ENCODE measurements around the gene HAND2. TPM values are rescaled to one million over a fixed set of nuclear protein-coding genes. Genes with fewer than 3 reads are reported as not detected.
A peak's percentile ranks its signal among the peaks of the same experiment; 100 is the strongest.

Gene HAND2
- total and polyA plus RNA-seq, 4 donors: 0.20 to 0.21 TPM; not detected in 2

GRCh38 chr4:173504181-173504503, 25.9 kb downstream of the HAND2 start:
- Histone ChIP-seq H3K4me1 (ENCODE audit: control insufficient read depth, insufficient read depth, low read length) (peaks cover 36% of the 10 kb centered on the region), H3K27ac (ENCODE audit: low read depth, low read length) (no peak overlapping the region), H3K36me3 (ENCODE audit: control insufficient read depth, insufficient read depth, low read length) (no peaks in the 10 kb centered on the region), H3K27me3 (ENCODE audit: control insufficient read depth, insufficient read depth, low read length) (peaks cover 100% of the 10 kb centered on the region), H3K4me3 (ENCODE audit: low read depth, low read length) (no peak overlapping the region), H3K9me3 (ENCODE audit: control insufficient read depth, insufficient read depth, low read length) (peaks cover 2% of the 10 kb centered on the region)
- DNase-seq (ENCODE audit: low read depth in 4 of 6, low spot score in 6 of 6): no peak
- WGBS (ENCODE audit: insufficient coverage): 30% methylated on average over 5 of the region's 7 CpGs

GRCh38 chr4:173503330-173504180, 26.5 kb downstream of the HAND2 start:
- Histone ChIP-seq H3K4me3 (ENCODE audit: low read depth, low read length) (no peak overlapping the region), H3K4me1 (ENCODE audit: control insufficient read depth, insufficient read depth, low read length) (peaks cover 31% of the 10 kb centered on the region), H3K9me3 (ENCODE audit: control insufficient read depth, insufficient read depth, low read length) (peaks cover 2% of the 10 kb centered on the region), H3K27ac (ENCODE audit: low read depth, low read length) (no peak overlapping the region), H3K27me3 (ENCODE audit: control insufficient read depth, insufficient read depth, low read length) (peaks cover 100% of the 10 kb centered on the region), H3K36me3 (ENCODE audit: control insufficient read depth, insufficient read depth, low read length) (no peaks in the 10 kb centered on the region)
- WGBS (ENCODE audit: insufficient coverage): 21% methylated on average over 7 of the region's 13 CpGs
- no peak for DNase-seq (ENCODE audit: low read depth in 4 of 6, low spot score in 6 of 6)

GRCh38 chr4:173502282-173502681, 27.7 kb downstream of the HAND2 start:
- H3K36me3 ChIP-seq (ENCODE audit: control insufficient read depth, insufficient read depth, low read length): no peaks in the 10 kb centered on the region
- H3K27me3 ChIP-seq (ENCODE audit: control insufficient read depth, insufficient read depth, low read length): peaks cover 97% of the 10 kb centered on the region
- DNase-seq (ENCODE audit: low read depth in 4 of 6, low spot score in 6 of 6): no peak
- WGBS (ENCODE audit: insufficient coverage): 30% methylated on average over 5 of the region's 5 CpGs
- H3K4me1 ChIP-seq (ENCODE audit: control insufficient read depth, insufficient read depth, low read length): peaks cover 28% of the 10 kb centered on the region
- H3K9me3 ChIP-seq (ENCODE audit: control insufficient read depth, insufficient read depth, low read length): peaks cover 2% of the 10 kb centered on the region
- H3K4me3 ChIP-seq (ENCODE audit: low read depth, low read length): no peak overlapping the region
- no peak overlapping the region for H3K27ac ChIP-seq (ENCODE audit: low read depth, low read length)

GRCh38 chr4:173501592-173502150, 28.4 kb downstream of the HAND2 start:
- 20% methylated on average over 15 of the region's 21 CpGs for WGBS (ENCODE audit: insufficient coverage)
- Histone ChIP-seq H3K4me3 (ENCODE audit: low read depth, low read length) (peak overlapping the region; percentile 41), H3K27me3 (ENCODE audit: control insufficient read depth, insufficient read depth, low read length) (peaks cover 91% of the 10 kb centered on the region), H3K27ac (ENCODE audit: low read depth, low read length) (no peak overlapping the region), H3K9me3 (ENCODE audit: control insufficient read depth, insufficient read depth, low read length) (peaks cover 2% of the 10 kb centered on the region), H3K4me1 (ENCODE audit: control insufficient read depth, insufficient read depth, low read length) (peaks cover 22% of the 10 kb centered on the region), H3K36me3 (ENCODE audit: control insufficient read depth, insufficient read depth, low read length) (no peaks in the 10 kb centered on the region)
- DNase-seq (ENCODE audit: low read depth in 4 of 6, low spot score in 6 of 6): peak in 1 of 6 donors; percentile 17

- Histone ChIP-seq H3K27me3 (ENCODE audit: control insufficient read depth, insufficient read depth, low read length) (peaks cover 85% of the 10 kb centered on the region), H3K9me3 (ENCODE audit: control insufficient read depth, insufficient read depth, low read length) (peaks cover 2% of the 10 kb centered on the region), H3K36me3 (ENCODE audit: control insufficient read depth, insufficient read depth, low read length) (no peaks in the 10 kb centered on the region), H3K4me1 (ENCODE audit: control insufficient read depth, insufficient read depth, low read length) (peaks cover 16% of the 10 kb centered on the region), H3K4me3 (ENCODE audit: low read depth, low read length) (peak overlapping the region; percentile 41), H3K27ac (ENCODE audit: low read depth, low read length) (no peak overlapping the region)
- 8% methylated on average over 46 of the region's 48 CpGs for WGBS (ENCODE audit: insufficient coverage)
- peak in 2 of 6 donors; percentile 60 to 84 for DNase-seq (ENCODE audit: low read depth in 4 of 6, low spot score in 6 of 6)
These were observed 29.0 kb downstream of the HAND2 start for GRCh38 chr4:173500841-173501591.

GRCh38 chr4:173499658-173500535, 30.1 kb downstream of the HAND2 start:
- H3K27ac ChIP-seq (ENCODE audit: low read depth, low read length): no peak overlapping the region
- peaks cover 16% of the 10 kb centered on the region for H3K4me1 ChIP-seq (ENCODE audit: control insufficient read depth, insufficient read depth, low read length)
- H3K4me3 ChIP-seq (ENCODE audit: low read depth, low read length): no peak overlapping the region
- 13% methylated on average over 35 of the region's 38 CpGs for WGBS (ENCODE audit: insufficient coverage)
- H3K9me3 ChIP-seq (ENCODE audit: control insufficient read depth, insufficient read depth, low read length): peaks cover 2% of the 10 kb centered on the region
- H3K27me3 ChIP-seq (ENCODE audit: control insufficient read depth, insufficient read depth, low read length): peaks cover 83% of the 10 kb centered on the region
- no peaks in the 10 kb centered on the region for H3K36me3 ChIP-seq (ENCODE audit: control insufficient read depth, insufficient read depth, low read length)
- no peak for DNase-seq (ENCODE audit: low read depth in 4 of 6, low spot score in 6 of 6)

- DNase-seq (ENCODE audit: low read depth in 4 of 6, low spot score in 6 of 6): no peak
- Histone ChIP-seq H3K27me3 (ENCODE audit: control insufficient read depth, insufficient read depth, low read length) (peaks cover 83% of the 10 kb centered on the region), H3K9me3 (ENCODE audit: control insufficient read depth, insufficient read depth, low read length) (peaks cover 2% of the 10 kb centered on the region), H3K4me3 (ENCODE audit: low read depth, low read length) (no peak overlapping the region), H3K4me1 (ENCODE audit: control insufficient read depth, insufficient read depth, low read length) (peaks cover 23% of the 10 kb centered on the region), H3K27ac (ENCODE audit: low read depth, low read length) (no peak overlapping the region), H3K36me3 (ENCODE audit: control insufficient read depth, insufficient read depth, low read length) (no peaks in the 10 kb centered on the region)
- whole genome bisulfite sequencing (ENCODE audit: insufficient coverage): 100% methylated on average over 1 of the region's 3 CpGs
These were observed 31.3 kb downstream of the HAND2 start for GRCh38 chr4:173498771-173499170.

GRCh38 chr4:173498023-173498422, 32.0 kb downstream of the HAND2 start:
- H3K36me3 ChIP-seq (ENCODE audit: control insufficient read depth, insufficient read depth, low read length): no peaks in the 10 kb centered on the region
- peaks cover 23% of the 10 kb centered on the region for H3K4me1 ChIP-seq (ENCODE audit: control insufficient read depth, insufficient read depth, low read length)
- H3K27me3 ChIP-seq (ENCODE audit: control insufficient read depth, insufficient read depth, low read length): peaks cover 82% of the 10 kb centered on the region
- no peak overlapping the region for H3K4me3 ChIP-seq (ENCODE audit: low read depth, low read length)
- no CpG with 5 or more reads among the region's 1 CpG for WGBS (ENCODE audit: insufficient coverage)
- H3K27ac ChIP-seq (ENCODE audit: low read depth, low read length): no peak overlapping the region
- DNase-seq (ENCODE audit: low read depth in 4 of 6, low spot score in 6 of 6): no peak
- peaks cover 2% of the 10 kb centered on the region for H3K9me3 ChIP-seq (ENCODE audit: control insufficient read depth, insufficient read depth, low read length)

All from spinal cord (tissue), 10 donors.